Colonic mucosa (tissue), 4 donors: ENCODE results near the gene IDH3G. TPM values are rescaled to one million over a fixed set of nuclear protein-coding genes. Genes with fewer than 3 reads are reported as not detected.
A peak's percentile ranks its signal among the peaks of the same experiment; 100 is the strongest.

Source experiments
- DNase-seq: peaks from one replicate; pipeline ENCODE4 v3.0.0-alpha.2; 2020
- H3K27ac ChIP-seq: fragments of 200-600 bp; one replicate; pipeline ENCODE4 v1.8.0; 2021
- H3K27me3 ChIP-seq: fragments of 200-600 bp; one replicate; pipeline ENCODE4 v1.8.0; 2021
- H3K36me3 ChIP-seq: fragments of 200-600 bp; one replicate; pipeline ENCODE4 v1.8.0; 2021
- H3K4me1 ChIP-seq: fragments of 200-600 bp; one replicate; pipeline ENCODE4 v1.8.0; 2021; ENCODE audit warnings: mild to moderate bottlenecking
- H3K4me3 ChIP-seq: fragments of 200-600 bp; one replicate; pipeline ENCODE4 v1.8.0; 2021
- H3K9ac ChIP-seq, 2 donors: one replicate each; pipeline ENCODE4 v1.7.0; 2013; ENCODE audit warnings: control low read depth in 2 of 2, low read depth in 2 of 2, low read length in 2 of 2
- H3K9me3 ChIP-seq: fragments of 200-600 bp; one replicate; pipeline ENCODE4 v1.8.0; 2021
- CTCF ChIP-seq: fragments of 200-600 bp; IDR thresholded peaks from one replicate; pipeline ENCODE4 v1.8.0; 2022; ENCODE audit warnings: antibody characterized with exemption, mild to moderate bottlenecking
- intact Hi-C: fragments of 100-400 bp; cut with DNase I; formaldehyde crosslinking; loops from one replicate; pipeline ENCODE4 v1.14.1; 2022
- total RNA-seq, 2 donors: library from RNA; stranded (reverse); fragmentation: NEBNext Ultra II Directional in 1 of 2; extraction: Animal tissue kit (Norgen Biotek cat#: 25700) in 1 of 2; gene quantifications; one replicate each; pipeline ENCODE4 v1.2.1, GENCODE V29; 2021
- donor health status: healthy.
- donor health status: DM: no; HTN: no; CAD: no.
- donor health status: DM: no; HTN: no; CAD: no.

IDH3G gene
- total RNA-seq, 2 donors from 2014 or later, result 80.6 to 92.6 TPM

- Histone ChIP-seq H3K36me3 (no peaks in the 10 kb centered on the region), H3K9ac (no peak overlapping the region), H3K4me3 (no peak overlapping the region), H3K9me3 (no peaks in the 10 kb centered on the region), H3K27me3 (peaks cover 6% of the 10 kb centered on the region), H3K4me1 (no peaks in the 10 kb centered on the region), H3K27ac (no peak overlapping the region)
- DNase-seq, result no peak
- TF ChIP-seq CTCF, result no peak
- intact Hi-C loops, result no loop called here
Measured at GRCh38 chrX:153784325-153784967, 9.7 kb downstream of the IDH3G start.

GRCh38 chrX:153783378-153784013, 10.7 kb downstream of the IDH3G start:
- Histone ChIP-seq H3K4me1 (no peaks in the 10 kb centered on the region), H3K27me3 (peaks cover 6% of the 10 kb centered on the region), H3K4me3 (no peak overlapping the region), H3K36me3 (no peaks in the 10 kb centered on the region), H3K27ac (no peak overlapping the region), H3K9me3 (no peaks in the 10 kb centered on the region), H3K9ac (no peak overlapping the region)
- TF ChIP-seq CTCF, result no peak
- DNase-seq, result no peak
- intact Hi-C loops, result no loop called here

GRCh38 chrX:153782871-153783270, 11.3 kb downstream of the IDH3G start:
- no peak for TF ChIP-seq CTCF
- Histone ChIP-seq H3K36me3 (no peaks in the 10 kb centered on the region), H3K4me1 (no peaks in the 10 kb centered on the region), H3K4me3 (no peak overlapping the region), H3K27ac (no peak overlapping the region), H3K27me3 (peaks cover 6% of the 10 kb centered on the region), H3K9me3 (no peaks in the 10 kb centered on the region), H3K9ac (no peak overlapping the region)
- DNase-seq, result no peak
- intact Hi-C loops, result no loop called here

GRCh38 chrX:153782313-153782712, 11.9 kb downstream of the IDH3G start:
- H3K4me3 ChIP-seq, result no peak overlapping the region
- TF ChIP-seq CTCF, result no peak
- H3K36me3 ChIP-seq, result no peaks in the 10 kb centered on the region
- H3K9ac ChIP-seq, result no peak overlapping the region
- H3K9me3 ChIP-seq, result no peaks in the 10 kb centered on the region
- peaks cover 6% of the 10 kb centered on the region for H3K27me3 ChIP-seq
- DNase-seq, result no peak
- intact Hi-C loops, result no loop called here
- no peaks in the 10 kb centered on the region for H3K4me1 ChIP-seq
- H3K27ac ChIP-seq, result no peak overlapping the region

GRCh38 chrX:153781428-153782047, 12.6 kb downstream of the IDH3G start:
- Histone ChIP-seq H3K4me1 (no peaks in the 10 kb centered on the region), H3K27me3 (peaks cover 6% of the 10 kb centered on the region), H3K4me3 (no peak overlapping the region), H3K36me3 (no peaks in the 10 kb centered on the region), H3K27ac (no peak overlapping the region), H3K9me3 (no peaks in the 10 kb centered on the region), H3K9ac (peak overlapping the region in 1 of 2 donors; percentile 12)
- intact Hi-C loops, result no loop called here
- TF ChIP-seq CTCF, result no peak
- no peak for DNase-seq
